ENCODE data around the gene PARD3B.

The PARD3B gene

GRCh38 chr2:205448189-205448588 lies 902.9 kb downstream of the PARD3B start:
- H3K4me3 ChIP-seq (ENCODE audit: low read length) = no peak overlapping the region
- H3K9ac ChIP-seq (ENCODE audit: low read depth, low read length) = no peak overlapping the region
- no peak overlapping the region for H3K4me2 ChIP-seq (ENCODE audit: low read length)
- no peaks in the 10 kb centered on the region for H3K27me3 ChIP-seq (ENCODE audit: control insufficient read depth, insufficient read depth, low read length)
- no peaks in the 10 kb centered on the region for H3K9me3 ChIP-seq (replicated peaks; ENCODE audit: low read length)
- H3K4me1 ChIP-seq (ENCODE audit: control insufficient read depth, insufficient read depth, low read length) = no peaks in the 10 kb centered on the region
- no peaks in the 10 kb centered on the region for H3K36me3 ChIP-seq (ENCODE audit: insufficient read depth, low read length)

GRCh38 chr2:205451901-205452512 lies 906.7 kb downstream of the PARD3B start:
- Histone ChIP-seq H3K9me3 (replicated peaks; ENCODE audit: low read length) (no peaks in the 10 kb centered on the region), H3K27me3 (ENCODE audit: control insufficient read depth, insufficient read depth, low read length) (no peaks in the 10 kb centered on the region), H3K9ac (ENCODE audit: low read depth, low read length) (no peak overlapping the region), H3K4me2 (ENCODE audit: low read length) (no peak overlapping the region), H3K4me3 (ENCODE audit: low read length) (no peak overlapping the region), H3K36me3 (ENCODE audit: insufficient read depth, low read length) (no peaks in the 10 kb centered on the region), H3K4me1 (ENCODE audit: control insufficient read depth, insufficient read depth, low read length) (no peaks in the 10 kb centered on the region)

- H3K36me3 ChIP-seq (ENCODE audit: insufficient read depth, low read length) = no peaks in the 10 kb centered on the region
- no peaks in the 10 kb centered on the region for H3K9me3 ChIP-seq (replicated peaks; ENCODE audit: low read length)
- H3K4me1 ChIP-seq (ENCODE audit: control insufficient read depth, insufficient read depth, low read length) = no peaks in the 10 kb centered on the region
- no peak overlapping the region for H3K9ac ChIP-seq (ENCODE audit: low read depth, low read length)
- H3K27me3 ChIP-seq (ENCODE audit: control insufficient read depth, insufficient read depth, low read length) = no peaks in the 10 kb centered on the region
- H3K4me2 ChIP-seq (ENCODE audit: low read length) = no peak overlapping the region
- H3K4me3 ChIP-seq (ENCODE audit: low read length) = no peak overlapping the region
Measured at GRCh38 chr2:205453202-205453601, 907.9 kb downstream of the PARD3B start.

GRCh38 chr2:205456682-205457081 lies 911.4 kb downstream of the PARD3B start:
- Histone ChIP-seq H3K4me3 (ENCODE audit: low read length) (no peak overlapping the region), H3K9ac (ENCODE audit: low read depth, low read length) (no peak overlapping the region), H3K4me1 (ENCODE audit: control insufficient read depth, insufficient read depth, low read length) (no peaks in the 10 kb centered on the region), H3K9me3 (replicated peaks; ENCODE audit: low read length) (no peaks in the 10 kb centered on the region), H3K27me3 (ENCODE audit: control insufficient read depth, insufficient read depth, low read length) (no peaks in the 10 kb centered on the region), H3K36me3 (ENCODE audit: insufficient read depth, low read length) (no peaks in the 10 kb centered on the region), H3K4me2 (ENCODE audit: low read length) (no peak overlapping the region)

- no peak overlapping the region for H3K9ac ChIP-seq (ENCODE audit: low read depth, low read length)
- no peaks in the 10 kb centered on the region for H3K36me3 ChIP-seq (ENCODE audit: insufficient read depth, low read length)
- no peak overlapping the region for H3K4me3 ChIP-seq (ENCODE audit: low read length)
Measured at GRCh38 chr2:205460217-205460616, 914.9 kb downstream of the PARD3B start.

GRCh38 chr2:205461169-205461568 lies 915.9 kb downstream of the PARD3B start:
- Histone ChIP-seq H3K4me3 (ENCODE audit: low read length) (no peak overlapping the region), H3K27me3 (ENCODE audit: control insufficient read depth, insufficient read depth, low read length) (no peaks in the 10 kb centered on the region), H3K9ac (ENCODE audit: low read depth, low read length) (no peak overlapping the region)

More at GRCh38 chr2:205460217-205460616, 914.9 kb downstream of the PARD3B start:
- no peak overlapping the region for H3K4me2 ChIP-seq (ENCODE audit: low read length)
- no peaks in the 10 kb centered on the region for H3K9me3 ChIP-seq (replicated peaks; ENCODE audit: low read length)
- no peaks in the 10 kb centered on the region for H3K4me1 ChIP-seq (ENCODE audit: control insufficient read depth, insufficient read depth, low read length)
- no peaks in the 10 kb centered on the region for H3K27me3 ChIP-seq (ENCODE audit: control insufficient read depth, insufficient read depth, low read length)

GRCh38 chr2:205461678-205462665 lies 916.7 kb downstream of the PARD3B start:
- Histone ChIP-seq H3K4me1 (ENCODE audit: control insufficient read depth, insufficient read depth, low read length) (no peaks in the 10 kb centered on the region), H3K9me3 (replicated peaks; ENCODE audit: low read length) (no peaks in the 10 kb centered on the region), H3K36me3 (ENCODE audit: insufficient read depth, low read length) (no peaks in the 10 kb centered on the region), H3K9ac (ENCODE audit: low read depth, low read length) (no peak overlapping the region), H3K4me2 (ENCODE audit: low read length) (no peak overlapping the region), H3K4me3 (ENCODE audit: low read length) (no peak overlapping the region), H3K27me3 (ENCODE audit: control insufficient read depth, insufficient read depth, low read length) (no peaks in the 10 kb centered on the region)

More at GRCh38 chr2:205461169-205461568, 915.9 kb downstream of the PARD3B start:
- H3K4me1 ChIP-seq (ENCODE audit: control insufficient read depth, insufficient read depth, low read length) = no peaks in the 10 kb centered on the region
- H3K4me2 ChIP-seq (ENCODE audit: low read length) = no peak overlapping the region
- H3K9me3 ChIP-seq (replicated peaks; ENCODE audit: low read length) = no peaks in the 10 kb centered on the region
- no peaks in the 10 kb centered on the region for H3K36me3 ChIP-seq (ENCODE audit: insufficient read depth, low read length)

GRCh38 chr2:205462681-205463345 lies 917.5 kb downstream of the PARD3B start:
- Histone ChIP-seq H3K4me3 (ENCODE audit: low read length) (no peak overlapping the region), H3K36me3 (ENCODE audit: insufficient read depth, low read length) (no peaks in the 10 kb centered on the region), H3K9ac (ENCODE audit: low read depth, low read length) (no peak overlapping the region), H3K4me2 (ENCODE audit: low read length) (no peak overlapping the region), H3K9me3 (replicated peaks; ENCODE audit: low read length) (no peaks in the 10 kb centered on the region), H3K4me1 (ENCODE audit: control insufficient read depth, insufficient read depth, low read length) (no peaks in the 10 kb centered on the region), H3K27me3 (ENCODE audit: control insufficient read depth, insufficient read depth, low read length) (no peaks in the 10 kb centered on the region)

- H3K36me3 ChIP-seq (ENCODE audit: insufficient read depth, low read length) = no peaks in the 10 kb centered on the region
- no peaks in the 10 kb centered on the region for H3K9me3 ChIP-seq (replicated peaks; ENCODE audit: low read length)
- H3K4me3 ChIP-seq (ENCODE audit: low read length) = no peak overlapping the region
- no peak overlapping the region for H3K4me2 ChIP-seq (ENCODE audit: low read length)
- no peaks in the 10 kb centered on the region for H3K4me1 ChIP-seq (ENCODE audit: control insufficient read depth, insufficient read depth, low read length)
- H3K27me3 ChIP-seq (ENCODE audit: control insufficient read depth, insufficient read depth, low read length) = no peaks in the 10 kb centered on the region
- H3K9ac ChIP-seq (ENCODE audit: low read depth, low read length) = no peak overlapping the region
Measured at GRCh38 chr2:205463466-205464025, 918.3 kb downstream of the PARD3B start.

- no peaks in the 10 kb centered on the region for H3K27me3 ChIP-seq (ENCODE audit: control insufficient read depth, insufficient read depth, low read length)
- no peaks in the 10 kb centered on the region for H3K9me3 ChIP-seq (replicated peaks; ENCODE audit: low read length)
- no peaks in the 10 kb centered on the region for H3K36me3 ChIP-seq (ENCODE audit: insufficient read depth, low read length)
- H3K4me3 ChIP-seq (ENCODE audit: low read length) = no peak overlapping the region
- H3K4me2 ChIP-seq (ENCODE audit: low read length) = no peak overlapping the region
- no peak overlapping the region for H3K9ac ChIP-seq (ENCODE audit: low read depth, low read length)
- no peaks in the 10 kb centered on the region for H3K4me1 ChIP-seq (ENCODE audit: control insufficient read depth, insufficient read depth, low read length)
Measured at GRCh38 chr2:205464681-205465080, 919.4 kb downstream of the PARD3B start.

GRCh38 chr2:205465791-205466190 lies 920.5 kb downstream of the PARD3B start:
- Histone ChIP-seq H3K4me3 (ENCODE audit: low read length) (no peak overlapping the region), H3K9ac (ENCODE audit: low read depth, low read length) (no peak overlapping the region), H3K36me3 (ENCODE audit: insufficient read depth, low read length) (no peaks in the 10 kb centered on the region)

More at GRCh38 chr2:205465791-205466190, 920.5 kb downstream of the PARD3B start:
- no peaks in the 10 kb centered on the region for H3K9me3 ChIP-seq (replicated peaks; ENCODE audit: low read length)
- no peaks in the 10 kb centered on the region for H3K27me3 ChIP-seq (ENCODE audit: control insufficient read depth, insufficient read depth, low read length)
- no peaks in the 10 kb centered on the region for H3K4me1 ChIP-seq (ENCODE audit: control insufficient read depth, insufficient read depth, low read length)
- H3K4me2 ChIP-seq (ENCODE audit: low read length) = no peak overlapping the region

Measured in skeletal muscle satellite cell (primary cell).